Measurements from ENCODE around the gene ELMOD3. TPM values are rescaled to one million over a fixed set of nuclear protein-coding genes. Genes with fewer than 3 reads are reported as not detected.

The ELMOD3 gene
- total and polyA plus RNA-seq, 9 of the 15 experiments (the other 6 are each of a cell fraction or from before 2014, with no cell fraction given): 2.7 to 18.7 (median 11.6) TPM

DNA sequence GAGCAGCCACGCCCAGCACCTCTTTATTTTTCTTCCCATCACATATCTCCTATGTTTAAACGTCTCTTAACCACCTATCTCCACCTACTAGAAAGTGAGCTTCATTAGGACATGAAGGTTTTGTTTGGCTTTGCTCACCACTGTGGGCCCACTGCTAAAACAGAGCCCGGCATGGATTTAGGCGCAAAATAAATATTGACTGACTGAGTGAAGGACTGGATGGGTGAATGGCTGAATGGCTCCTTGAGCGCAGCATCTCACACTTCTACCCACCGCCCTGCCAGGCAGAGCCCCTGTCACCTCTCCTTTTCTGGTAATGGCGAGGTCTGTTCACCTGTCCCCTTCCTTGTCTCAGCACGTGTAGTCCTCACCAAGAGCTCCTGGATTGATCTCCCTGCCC is 45.5 kb downstream of the ELMOD3 start (continued):
- no peak for TF ChIP-seq BRF2 (IDR thresholded peaks at IDR 0.05; ENCODE audit: borderline replicate concordance, insufficient read depth, insufficient read length)

DNA sequence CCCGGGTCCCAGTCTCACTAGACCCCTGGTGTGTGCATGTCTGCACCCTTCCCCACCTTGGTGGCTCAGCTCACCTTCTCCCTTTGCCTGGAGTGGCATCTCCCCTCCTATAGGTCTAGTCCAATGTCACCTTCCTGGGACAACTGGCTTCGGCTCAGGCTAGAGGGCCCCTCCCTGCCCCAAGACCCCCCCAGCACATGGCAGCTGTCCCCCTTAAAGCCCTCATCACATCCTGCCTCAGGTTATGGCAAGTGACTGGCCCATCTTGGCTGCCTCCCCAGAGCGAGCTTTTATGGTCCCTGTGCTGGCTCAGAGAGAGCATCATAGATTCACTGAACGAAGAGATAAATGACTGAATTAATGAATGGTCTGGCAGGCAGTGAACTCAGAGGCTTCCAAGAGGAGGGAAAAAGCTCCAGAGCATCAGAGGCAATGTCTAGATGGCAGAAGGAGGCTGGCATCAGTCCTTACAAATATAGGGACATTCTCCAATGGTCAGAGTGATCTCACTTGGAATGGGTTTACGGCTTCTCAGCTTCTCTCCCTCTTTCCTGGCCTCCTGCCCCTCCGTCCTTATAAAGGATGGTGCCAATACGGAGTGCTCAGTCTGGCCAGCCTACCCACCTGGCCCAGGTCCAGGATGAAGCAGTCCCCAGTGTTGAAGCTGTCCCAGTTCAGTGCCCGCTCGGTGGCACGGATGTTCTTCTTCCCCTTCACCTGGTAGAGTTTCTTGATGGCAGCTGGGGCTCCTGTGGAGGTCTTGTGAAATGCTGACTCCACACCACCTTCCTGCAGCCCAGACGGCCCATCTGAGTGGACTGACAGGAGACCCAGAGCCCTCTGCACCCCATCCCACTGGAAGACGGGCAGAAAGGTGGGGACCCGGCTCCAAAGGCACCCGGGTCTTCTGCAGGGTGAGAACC is 46.2 kb downstream of the ELMOD3 start:
- H3K4me2 ChIP-seq (ENCODE audit: insufficient read depth, low read length): no peak overlapping the region
- no peaks in the 10 kb centered on the region for H4K20me1 ChIP-seq (replicated peaks; ENCODE audit: control insufficient read depth, insufficient read depth, low read length)
- H3K4me3 ChIP-seq: no peak overlapping the region
- 62% methylated on average over 14 of the region's 14 CpGs for WGBS (ENCODE audit: insufficient coverage, low coverage, missing lambda C conversion rate)
- BruUV-seq (replicated peaks): no TSS peak
- in situ Hi-C loops (cut with MboI) (no loop called here), intact Hi-C loops (cut with micrococcal nuclease) (no loop called here)
- no peaks in the 10 kb centered on the region for H3K9me1 ChIP-seq (ENCODE audit: control insufficient read depth, insufficient read depth, low read length)
- H3K9me3 ChIP-seq (replicated peaks; ENCODE audit: control insufficient read depth, insufficient read depth, low read depth, low read length): no peaks in the 10 kb centered on the region; the same call in 1 of the 2 replicates
- H3K79me2 ChIP-seq (ENCODE audit: control insufficient read depth, insufficient read depth, low read length): no peaks in the 10 kb centered on the region
- POLR2A ChIA-PET: interaction anchor here (63.9 kb wide), 1 partner anchor 145 kb away, joined by 1576 read pairs; the partner anchor contains the start of gene MAT2A
- CTCF ChIA-PET (ENCODE audit: low intra/inter-chr PET ratio): no interaction called here
- H3K9ac ChIP-seq (ENCODE audit: insufficient read depth in 1 of 2, low read depth in 2 of 2, low read length in 2 of 2): no peak overlapping the region
- no peak for TF ChIP-seq PCBP1 (IDR thresholded peaks at IDR 0.05; ENCODE audit: low read depth, low read length, poor library complexity, severe bottlenecking)
- TF ChIP-seq HMG20B (CRISPR knock-in tag; IDR thresholded peaks at IDR 0.05): no peak
- no peak for TF ChIP-seq COPS2 (conservative IDR thresholded peaks at IDR 0.05)
- TF ChIP-seq ZNF511 (CRISPR knock-in tag; IDR thresholded peaks at IDR 0.05): no peak
- no peak for TF ChIP-seq ATF4 (CRISPR knock-in tag; IDR thresholded peaks at IDR 0.05)
- no peak for TF ChIP-seq ZNF695 (CRISPR knock-in tag; IDR thresholded peaks at IDR 0.05)
- no peak for TF ChIP-seq TRIM24 (IDR thresholded peaks at IDR 0.05)
- TF ChIP-seq MAFK (IDR thresholded peaks at IDR 0.05; ENCODE audit: low read length): no peak
- TF ChIP-seq RFX1 (IDR thresholded peaks at IDR 0.05): no peak
- no peak for TF ChIP-seq FOXA3 (CRISPR knock-in tag; conservative IDR thresholded peaks at IDR 0.05 in 1 of 2, IDR thresholded peaks at IDR 0.05 in 1 of 2)
- no peak for TF ChIP-seq CBFA2T2 (conservative IDR thresholded peaks at IDR 0.05)
- TF ChIP-seq ZBTB7A (IDR thresholded peaks at IDR 0.05; ENCODE audit: borderline replicate concordance, control insufficient read depth, low read depth, low read length): no peak
- H3K27ac ChIP-seq (ENCODE audit: extremely low read depth, low read depth, low read length): no peak overlapping the region
- no peak for ATAC-seq
- no peak overlapping the region for H2AFZ ChIP-seq (ENCODE audit: low read depth, low read length)
- no peak for DNase-seq (ENCODE audit: extremely low read depth in 1 of 4, low spot score in 3 of 4)
- H3K36me3 ChIP-seq (ENCODE audit: control insufficient read depth, insufficient read depth, low read length): peaks cover 2% of the 10 kb centered on the region; the same call in 1 of the 3 replicates
- H3K27me3 ChIP-seq (ENCODE audit: control insufficient read depth in 2 of 2, insufficient read depth in 2 of 2, low read length in 2 of 2): no peaks in the 10 kb centered on the region
- peaks cover 0 to 7% of the 10 kb centered on the region in 2 experiments; a peak in 1 of 5 replicates for H3K4me1 ChIP-seq (replicated peaks in 1 of 2; ENCODE audit: control insufficient read depth in 2 of 2, insufficient read depth in 2 of 2, low read length in 2 of 2)
- FAIRE-seq: no peak

All from K562 (cell line).